GM12875 (cell line): ENCODE results near the gene PRKCZ.

ENCODE experiments used
- H3K4me3 ChIP-seq: one replicate; pipeline ENCODE4 v1.5.1; 2011; ENCODE audit warnings: low read depth, low read length, control low read depth
- CTCF ChIP-seq: IDR thresholded peaks from 2 replicates; pipeline ENCODE4 v1.5.1; 2011; ENCODE audit warnings: low read depth, mild to moderate bottlenecking, control low read depth, inconsistent platforms, low read length, moderate library complexity, borderline replicate concordance; ENCODE audit not compliant: insufficient read depth

Gene PRKCZ

GRCh38 chr1:2199042-2199810, 149.0 kb downstream of the PRKCZ start:
- no peak for TF ChIP-seq CTCF
- H3K4me3 ChIP-seq, result no peak overlapping the region

DNA sequence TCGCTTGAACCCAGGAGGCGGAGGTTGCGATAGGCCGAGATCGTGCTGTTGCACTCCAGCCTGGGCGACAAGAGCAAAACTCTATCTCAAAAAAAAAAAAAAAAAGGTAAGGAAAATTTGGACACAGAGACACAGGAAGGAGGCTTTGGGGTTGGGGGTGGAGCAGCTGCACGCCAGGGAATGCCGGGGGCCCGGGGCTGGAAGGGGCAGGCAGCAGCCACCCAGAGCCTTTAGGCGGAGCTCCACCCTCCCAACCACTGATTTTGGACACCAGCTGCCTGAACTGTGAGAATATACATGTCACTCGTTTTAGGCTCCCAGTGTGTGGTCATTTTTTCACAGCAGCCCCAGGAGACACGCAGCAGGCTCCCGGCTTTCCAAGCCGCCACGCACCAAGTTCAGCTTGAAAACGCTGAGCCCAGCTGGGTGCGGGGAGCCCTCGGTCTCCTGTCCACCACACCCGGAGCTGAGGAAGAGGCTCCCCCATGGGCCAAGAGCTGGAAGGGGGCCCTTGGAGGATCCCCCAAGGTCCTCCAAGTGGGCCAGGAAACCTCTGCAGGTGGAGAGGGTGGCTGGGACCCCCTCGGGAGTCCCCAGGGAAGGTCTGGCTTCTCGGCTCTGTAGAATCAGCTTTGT, 150.2 kb downstream of the PRKCZ start:
- H3K4me3 ChIP-seq, result no peak overlapping the region
- TF ChIP-seq CTCF, result no peak

DNA sequence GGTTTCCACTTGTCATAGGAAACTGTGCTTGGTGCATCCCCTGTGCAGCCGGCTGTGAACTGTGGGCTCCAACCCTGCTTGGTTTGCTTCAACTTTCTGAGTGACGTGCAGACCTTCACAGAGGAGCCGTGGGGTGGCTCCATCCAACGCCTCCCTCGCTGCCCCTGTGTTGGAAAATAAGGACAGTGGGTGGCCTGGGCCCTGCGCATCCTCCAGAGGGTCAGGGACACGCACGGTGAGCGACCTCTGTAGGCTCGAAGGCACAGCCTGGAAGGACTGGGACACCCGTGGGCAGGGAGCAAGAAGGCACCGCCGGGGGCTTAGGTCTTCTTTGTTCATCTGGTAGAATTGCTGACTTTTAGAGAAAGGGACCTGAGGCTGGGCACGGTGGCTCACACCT, 150.9 kb downstream of the PRKCZ start:
- TF ChIP-seq CTCF, result no peak
- H3K4me3 ChIP-seq, result no peak overlapping the region

DNA sequence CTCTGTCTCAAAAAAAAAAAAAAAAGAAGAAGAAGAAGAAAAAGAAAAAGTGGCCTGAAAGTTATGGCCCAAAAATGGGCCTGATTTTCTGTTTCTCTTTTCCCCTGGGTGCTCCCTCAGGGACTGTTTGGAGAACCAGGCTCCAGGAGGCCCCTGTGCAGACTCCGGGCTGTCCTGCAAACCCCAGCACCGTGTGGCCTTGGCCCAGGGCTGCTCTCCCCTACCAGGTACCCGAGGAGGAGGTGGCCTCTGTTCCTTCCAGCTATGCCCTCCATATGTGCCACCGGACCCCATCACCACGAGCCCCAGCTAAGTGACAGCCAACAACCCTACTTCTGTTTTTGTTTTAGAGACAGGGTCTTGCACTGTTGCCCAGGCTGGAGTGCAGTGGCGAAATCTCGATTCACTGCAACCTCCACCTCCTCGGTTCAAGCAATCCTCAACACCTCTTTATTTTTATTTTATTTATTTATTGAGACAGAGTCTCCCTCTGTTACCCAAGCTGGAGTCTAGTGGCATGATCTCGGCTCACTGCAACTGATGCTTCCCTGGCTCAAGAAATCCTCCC, 151.9 kb downstream of the PRKCZ start:
- no peak overlapping the region for H3K4me3 ChIP-seq
- TF ChIP-seq CTCF, result no peak

GRCh38 chr1:2202843-2203601, 152.8 kb downstream of the PRKCZ start:
- no peak for TF ChIP-seq CTCF
- no peak overlapping the region for H3K4me3 ChIP-seq

DNA sequence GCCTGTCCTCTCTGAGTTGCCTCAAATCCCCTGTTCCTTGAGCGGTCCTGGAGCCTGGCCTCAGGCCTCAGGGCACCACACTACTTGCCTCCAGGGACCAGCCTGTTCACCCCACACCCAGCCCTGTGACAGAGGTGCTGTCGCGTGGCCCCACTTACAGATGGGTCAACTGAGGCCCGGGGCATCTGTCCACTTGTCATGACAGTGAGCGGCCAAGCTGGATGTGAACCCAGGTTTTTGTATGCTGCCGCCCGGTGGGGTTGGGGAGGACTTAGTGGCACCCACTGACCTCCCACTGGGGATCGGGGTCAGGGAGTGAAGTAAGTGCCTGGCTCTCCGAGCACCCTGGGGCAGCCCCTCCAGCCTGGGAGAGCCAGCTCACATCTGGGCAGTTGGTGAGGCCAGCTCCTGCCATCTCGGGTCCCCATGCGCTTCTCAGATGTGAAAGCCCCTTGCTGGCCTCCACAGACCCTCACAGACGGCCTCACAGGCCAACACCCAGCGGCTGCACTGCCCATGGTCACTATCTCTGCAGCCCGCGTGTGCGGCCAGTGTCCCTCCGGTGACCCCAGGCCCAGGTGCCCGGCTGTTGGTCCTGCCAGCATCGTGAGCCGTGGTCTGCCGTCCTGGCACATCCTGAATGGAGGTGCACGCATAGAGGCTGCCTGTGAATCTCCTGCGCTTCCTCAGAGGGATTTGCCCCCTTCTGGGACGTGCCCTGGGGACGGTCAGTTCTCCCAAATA, 153.6 kb downstream of the PRKCZ start:
- TF ChIP-seq CTCF, result no peak
- no peak overlapping the region for H3K4me3 ChIP-seq
